ENCODE results near the gene HEPN1.

Gene HEPN1

GRCh38 chr11:124890151-124890550 lies 28.9 kb upstream of the HEPN1 start:
- Histone ChIP-seq H3K9me3 (ENCODE audit: control insufficient read depth, insufficient read depth, low read depth, low read length) (no peaks in the 10 kb centered on the region), H3K36me3 (ENCODE audit: control insufficient read depth in 2 of 2, insufficient read depth in 1 of 2, low read length in 2 of 2) (no peaks in the 10 kb centered on the region), H3K27ac (ENCODE audit: extremely low read depth, low read depth, low read length) (no peak overlapping the region), H3K4me1 (ENCODE audit: control insufficient read depth, insufficient read depth, low read length) (no peaks in the 10 kb centered on the region), H3K4me3 (ENCODE audit: low read depth, low read length) (no peak overlapping the region)
- TF ChIP-seq, protein P1, sequence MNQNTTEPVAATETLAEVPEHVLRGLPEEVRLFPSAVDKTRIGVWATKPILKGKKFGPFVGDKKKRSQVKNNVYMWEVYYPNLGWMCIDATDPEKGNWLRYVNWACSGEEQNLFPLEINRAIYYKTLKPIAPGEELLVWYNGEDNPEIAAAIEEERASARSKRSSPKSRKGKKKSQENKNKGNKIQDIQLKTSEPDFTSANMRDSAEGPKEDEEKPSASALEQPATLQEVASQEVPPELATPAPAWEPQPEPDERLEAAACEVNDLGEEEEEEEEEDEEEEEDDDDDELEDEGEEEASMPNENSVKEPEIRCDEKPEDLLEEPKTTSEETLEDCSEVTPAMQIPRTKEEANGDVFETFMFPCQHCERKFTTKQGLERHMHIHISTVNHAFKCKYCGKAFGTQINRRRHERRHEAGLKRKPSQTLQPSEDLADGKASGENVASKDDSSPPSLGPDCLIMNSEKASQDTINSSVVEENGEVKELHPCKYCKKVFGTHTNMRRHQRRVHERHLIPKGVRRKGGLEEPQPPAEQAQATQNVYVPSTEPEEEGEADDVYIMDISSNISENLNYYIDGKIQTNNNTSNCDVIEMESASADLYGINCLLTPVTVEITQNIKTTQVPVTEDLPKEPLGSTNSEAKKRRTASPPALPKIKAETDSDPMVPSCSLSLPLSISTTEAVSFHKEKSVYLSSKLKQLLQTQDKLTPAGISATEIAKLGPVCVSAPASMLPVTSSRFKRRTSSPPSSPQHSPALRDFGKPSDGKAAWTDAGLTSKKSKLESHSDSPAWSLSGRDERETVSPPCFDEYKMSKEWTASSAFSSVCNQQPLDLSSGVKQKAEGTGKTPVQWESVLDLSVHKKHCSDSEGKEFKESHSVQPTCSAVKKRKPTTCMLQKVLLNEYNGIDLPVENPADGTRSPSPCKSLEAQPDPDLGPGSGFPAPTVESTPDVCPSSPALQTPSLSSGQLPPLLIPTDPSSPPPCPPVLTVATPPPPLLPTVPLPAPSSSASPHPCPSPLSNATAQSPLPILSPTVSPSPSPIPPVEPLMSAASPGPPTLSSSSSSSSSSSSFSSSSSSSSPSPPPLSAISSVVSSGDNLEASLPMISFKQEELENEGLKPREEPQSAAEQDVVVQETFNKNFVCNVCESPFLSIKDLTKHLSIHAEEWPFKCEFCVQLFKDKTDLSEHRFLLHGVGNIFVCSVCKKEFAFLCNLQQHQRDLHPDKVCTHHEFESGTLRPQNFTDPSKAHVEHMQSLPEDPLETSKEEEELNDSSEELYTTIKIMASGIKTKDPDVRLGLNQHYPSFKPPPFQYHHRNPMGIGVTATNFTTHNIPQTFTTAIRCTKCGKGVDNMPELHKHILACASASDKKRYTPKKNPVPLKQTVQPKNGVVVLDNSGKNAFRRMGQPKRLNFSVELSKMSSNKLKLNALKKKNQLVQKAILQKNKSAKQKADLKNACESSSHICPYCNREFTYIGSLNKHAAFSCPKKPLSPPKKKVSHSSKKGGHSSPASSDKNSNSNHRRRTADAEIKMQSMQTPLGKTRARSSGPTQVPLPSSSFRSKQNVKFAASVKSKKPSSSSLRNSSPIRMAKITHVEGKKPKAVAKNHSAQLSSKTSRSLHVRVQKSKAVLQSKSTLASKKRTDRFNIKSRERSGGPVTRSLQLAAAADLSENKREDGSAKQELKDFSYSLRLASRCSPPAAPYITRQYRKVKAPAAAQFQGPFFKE (tag by site-specific recombination; IDR thresholded peaks at IDR 0.05; ENCODE audit: borderline replicate concordance), result no peak
- TF ChIP-seq ZNF560 (tag by site-specific recombination; IDR thresholded peaks at IDR 0.05; ENCODE audit: borderline replicate concordance) (no peak), OVOL3 (tag by site-specific recombination; IDR thresholded peaks at IDR 0.05) (no peak), ZNF302 (tag by site-specific recombination; IDR thresholded peaks at IDR 0.05; ENCODE audit: low read depth) (no peak), ZNF654 (tag by site-specific recombination; IDR thresholded peaks at IDR 0.05; ENCODE audit: low read depth) (no peak), TCF7L2 (IDR thresholded peaks at IDR 0.05; ENCODE audit: borderline replicate concordance, low read depth, low read length) (no peak), ZNF132 (tag by site-specific recombination; IDR thresholded peaks at IDR 0.05; ENCODE audit: borderline replicate concordance) (no peak), TRIM28 (IDR thresholded peaks at IDR 0.05; ENCODE audit: borderline replicate concordance, low read length) (no peak), ZNF585B (tag by site-specific recombination; IDR thresholded peaks at IDR 0.05) (no peak), ATF2 (tag by site-specific recombination; IDR thresholded peaks at IDR 0.05; ENCODE audit: low read depth) (no peak), HOXA7 (CRISPR knock-in tag; IDR thresholded peaks at IDR 0.05; ENCODE audit: borderline replicate concordance) (no peak), ZNF175 (tag by site-specific recombination; IDR thresholded peaks at IDR 0.05) (no peak), ZNF561 (tag by site-specific recombination; IDR thresholded peaks at IDR 0.05; ENCODE audit: borderline replicate concordance) (no peak), ZNF621 (tag by site-specific recombination; IDR thresholded peaks at IDR 0.05) (no peak), ZNF121 (tag by site-specific recombination; IDR thresholded peaks at IDR 0.05) (no peak), SP7 (tag by site-specific recombination; IDR thresholded peaks at IDR 0.05) (no peak), ZNF830 (tag by site-specific recombination; IDR thresholded peaks at IDR 0.05; ENCODE audit: low read depth) (no peak)
- TF ChIP-seq, protein P2, sequence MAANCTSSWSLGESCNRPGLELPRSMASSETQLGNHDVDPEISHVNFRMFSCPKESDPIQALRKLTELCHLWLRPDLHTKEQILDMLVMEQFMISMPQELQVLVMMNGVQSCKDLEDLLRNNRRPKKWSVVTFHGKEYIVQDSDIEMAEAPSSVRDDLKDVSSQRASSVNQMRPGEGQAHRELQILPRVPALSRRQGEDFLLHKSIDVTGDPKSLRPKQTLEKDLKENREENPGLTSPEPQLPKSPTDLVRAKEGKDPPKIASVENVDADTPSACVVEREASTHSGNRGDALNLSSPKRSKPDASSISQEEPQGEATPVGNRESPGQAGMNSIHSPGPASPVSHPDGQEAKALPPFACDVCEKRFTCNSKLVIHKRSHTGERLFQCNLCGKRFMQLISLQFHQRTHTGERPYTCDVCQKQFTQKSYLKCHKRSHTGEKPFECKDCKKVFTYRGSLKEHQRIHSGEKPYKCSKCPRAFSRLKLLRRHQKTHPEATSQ (tag by site-specific recombination; IDR thresholded peaks at IDR 0.05), result no peak
- ChIA-PET POLR2A (interaction anchor here (1.3 kb wide), 1 partner anchor 14 kb away, joined by 6 read pairs; no protein-coding TSS in a partner anchor), CTCF (interaction anchor here (0.7 kb wide), 1 partner anchor 32 kb away, joined by 4 read pairs; no protein-coding TSS in a partner anchor)
